ENCODE measurements around the gene IRAG1. TPM values are rescaled to one million over a fixed set of nuclear protein-coding genes. Genes with fewer than 3 reads are reported as not detected.

IRAG1 gene
- 0.21 TPM for total RNA-seq (2021; ENCODE audit: unreplicated experiment)
- polyA plus RNA-seq (2012; ENCODE audit: insufficient read length) = 0.31 TPM
- Bru-seq, nascent RNA = percentile 11 among the genes with signal in this experiment
- BruChase-seq, experiment 1, labeled RNA remaining after a 2-hour chase = percentile 10 among the genes with signal in this experiment
- BruChase-seq, experiment 2, labeled RNA remaining after a 6-hour chase = percentile 8 among the genes with signal in this experiment
- long read RNA-seq = 0 reads

DNA sequence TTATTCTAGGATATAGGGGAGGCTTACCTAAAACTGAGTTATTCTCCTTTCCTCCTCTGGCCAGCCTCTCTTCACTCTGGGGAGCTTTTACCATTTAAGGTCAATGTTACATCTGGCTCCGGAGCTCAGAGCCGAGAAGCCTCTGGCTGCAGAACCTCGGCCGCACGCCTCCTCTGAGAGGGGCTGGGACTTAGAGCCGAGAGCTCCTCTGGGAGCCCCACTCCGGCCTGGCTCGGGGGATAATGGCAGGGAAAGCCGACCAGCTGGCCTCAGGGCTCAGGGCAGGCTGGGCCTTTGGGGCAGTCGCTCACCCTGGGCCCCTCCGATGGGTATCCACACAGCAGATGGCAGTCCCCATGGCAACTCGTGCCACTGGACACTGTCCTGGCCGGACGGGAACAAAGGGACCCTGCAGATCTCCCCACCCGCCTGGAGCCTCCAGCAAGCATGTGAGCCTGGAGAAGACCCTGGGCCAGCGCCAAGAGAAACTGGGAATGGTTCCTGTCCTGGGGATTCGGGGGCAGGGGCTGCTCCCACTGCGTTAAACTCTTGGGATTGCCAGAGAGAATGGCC, at the start of gene IRAG1:
IRAG1 (minus strand) TSS at position 247 of the 573 bp plus-strand sequence; CDS start at position 94, 153 bp downstream.
- no TSS peak for BruUV-seq (replicated peaks)
- H3K4me1 ChIP-seq (ENCODE audit: control insufficient read depth, insufficient read depth, low read length) = no peaks in the 10 kb centered on the region
- in situ Hi-C loops (cut with HindIII; ENCODE audit: low pct_unique_long_range_greater_than_20kb, low sequenced_read_pairs) (no loop called here), intact Hi-C loops (cut with micrococcal nuclease; ENCODE audit: unreplicated experiment) (no loop called here)
- TF ChIP-seq SIN3A (IDR thresholded peaks at IDR 0.05; ENCODE audit: borderline replicate concordance, insufficient read depth, low read depth, low read length) (no peak), TCF7L2 (IDR thresholded peaks at IDR 0.05; ENCODE audit: low read depth, low read length) (no peak), POLR2AphosphoS5 (IDR thresholded peaks at IDR 0.05; ENCODE audit: low read depth, low read length) (no peak)
- TF ChIP-seq, protein P1, sequence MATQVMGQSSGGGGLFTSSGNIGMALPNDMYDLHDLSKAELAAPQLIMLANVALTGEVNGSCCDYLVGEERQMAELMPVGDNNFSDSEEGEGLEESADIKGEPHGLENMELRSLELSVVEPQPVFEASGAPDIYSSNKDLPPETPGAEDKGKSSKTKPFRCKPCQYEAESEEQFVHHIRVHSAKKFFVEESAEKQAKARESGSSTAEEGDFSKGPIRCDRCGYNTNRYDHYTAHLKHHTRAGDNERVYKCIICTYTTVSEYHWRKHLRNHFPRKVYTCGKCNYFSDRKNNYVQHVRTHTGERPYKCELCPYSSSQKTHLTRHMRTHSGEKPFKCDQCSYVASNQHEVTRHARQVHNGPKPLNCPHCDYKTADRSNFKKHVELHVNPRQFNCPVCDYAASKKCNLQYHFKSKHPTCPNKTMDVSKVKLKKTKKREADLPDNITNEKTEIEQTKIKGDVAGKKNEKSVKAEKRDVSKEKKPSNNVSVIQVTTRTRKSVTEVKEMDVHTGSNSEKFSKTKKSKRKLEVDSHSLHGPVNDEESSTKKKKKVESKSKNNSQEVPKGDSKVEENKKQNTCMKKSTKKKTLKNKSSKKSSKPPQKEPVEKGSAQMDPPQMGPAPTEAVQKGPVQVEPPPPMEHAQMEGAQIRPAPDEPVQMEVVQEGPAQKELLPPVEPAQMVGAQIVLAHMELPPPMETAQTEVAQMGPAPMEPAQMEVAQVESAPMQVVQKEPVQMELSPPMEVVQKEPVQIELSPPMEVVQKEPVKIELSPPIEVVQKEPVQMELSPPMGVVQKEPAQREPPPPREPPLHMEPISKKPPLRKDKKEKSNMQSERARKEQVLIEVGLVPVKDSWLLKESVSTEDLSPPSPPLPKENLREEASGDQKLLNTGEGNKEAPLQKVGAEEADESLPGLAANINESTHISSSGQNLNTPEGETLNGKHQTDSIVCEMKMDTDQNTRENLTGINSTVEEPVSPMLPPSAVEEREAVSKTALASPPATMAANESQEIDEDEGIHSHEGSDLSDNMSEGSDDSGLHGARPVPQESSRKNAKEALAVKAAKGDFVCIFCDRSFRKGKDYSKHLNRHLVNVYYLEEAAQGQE (IDR thresholded peaks at IDR 0.05; ENCODE audit: insufficient read depth in 1 of 2, low read depth in 2 of 2, low read length in 1 of 2) = no peak
- TF ChIP-seq, protein P2, sequence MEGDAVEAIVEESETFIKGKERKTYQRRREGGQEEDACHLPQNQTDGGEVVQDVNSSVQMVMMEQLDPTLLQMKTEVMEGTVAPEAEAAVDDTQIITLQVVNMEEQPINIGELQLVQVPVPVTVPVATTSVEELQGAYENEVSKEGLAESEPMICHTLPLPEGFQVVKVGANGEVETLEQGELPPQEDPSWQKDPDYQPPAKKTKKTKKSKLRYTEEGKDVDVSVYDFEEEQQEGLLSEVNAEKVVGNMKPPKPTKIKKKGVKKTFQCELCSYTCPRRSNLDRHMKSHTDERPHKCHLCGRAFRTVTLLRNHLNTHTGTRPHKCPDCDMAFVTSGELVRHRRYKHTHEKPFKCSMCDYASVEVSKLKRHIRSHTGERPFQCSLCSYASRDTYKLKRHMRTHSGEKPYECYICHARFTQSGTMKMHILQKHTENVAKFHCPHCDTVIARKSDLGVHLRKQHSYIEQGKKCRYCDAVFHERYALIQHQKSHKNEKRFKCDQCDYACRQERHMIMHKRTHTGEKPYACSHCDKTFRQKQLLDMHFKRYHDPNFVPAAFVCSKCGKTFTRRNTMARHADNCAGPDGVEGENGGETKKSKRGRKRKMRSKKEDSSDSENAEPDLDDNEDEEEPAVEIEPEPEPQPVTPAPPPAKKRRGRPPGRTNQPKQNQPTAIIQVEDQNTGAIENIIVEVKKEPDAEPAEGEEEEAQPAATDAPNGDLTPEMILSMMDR (IDR thresholded peaks at IDR 0.05) = no peak
- DNase-seq (ENCODE audit: low read depth, low spot score) (no peak), ATAC-seq (peak; percentile 10; the same call in 1 of the 2 replicates)
- no peaks in the 10 kb centered on the region for H3K9me3 ChIP-seq (ENCODE audit: control insufficient read depth, insufficient read depth, low read depth, low read length)
- no peaks in the 10 kb centered on the region for H3K36me3 ChIP-seq (ENCODE audit: control insufficient read depth, insufficient read depth, low read length)
- peaks cover 2% of the 10 kb centered on the region; the same call in 1 of the 2 replicates for H3K27me3 ChIP-seq (ENCODE audit: control insufficient read depth, insufficient read depth, low read length)
- ChIA-PET POLR2A (no interaction called here), CTCF (interaction anchor here (1.0 kb wide), 1 partner anchor 20 kb away, joined by 3 read pairs; no protein-coding TSS in a partner anchor)
- H3K27ac ChIP-seq (ENCODE audit: low read length) = no peak within 1 kb of the TSS
- H3K4me3 ChIP-seq (ENCODE audit: low read depth in 2 of 2, low read length in 2 of 2) = no peak within 1 kb of the TSS

DNA sequence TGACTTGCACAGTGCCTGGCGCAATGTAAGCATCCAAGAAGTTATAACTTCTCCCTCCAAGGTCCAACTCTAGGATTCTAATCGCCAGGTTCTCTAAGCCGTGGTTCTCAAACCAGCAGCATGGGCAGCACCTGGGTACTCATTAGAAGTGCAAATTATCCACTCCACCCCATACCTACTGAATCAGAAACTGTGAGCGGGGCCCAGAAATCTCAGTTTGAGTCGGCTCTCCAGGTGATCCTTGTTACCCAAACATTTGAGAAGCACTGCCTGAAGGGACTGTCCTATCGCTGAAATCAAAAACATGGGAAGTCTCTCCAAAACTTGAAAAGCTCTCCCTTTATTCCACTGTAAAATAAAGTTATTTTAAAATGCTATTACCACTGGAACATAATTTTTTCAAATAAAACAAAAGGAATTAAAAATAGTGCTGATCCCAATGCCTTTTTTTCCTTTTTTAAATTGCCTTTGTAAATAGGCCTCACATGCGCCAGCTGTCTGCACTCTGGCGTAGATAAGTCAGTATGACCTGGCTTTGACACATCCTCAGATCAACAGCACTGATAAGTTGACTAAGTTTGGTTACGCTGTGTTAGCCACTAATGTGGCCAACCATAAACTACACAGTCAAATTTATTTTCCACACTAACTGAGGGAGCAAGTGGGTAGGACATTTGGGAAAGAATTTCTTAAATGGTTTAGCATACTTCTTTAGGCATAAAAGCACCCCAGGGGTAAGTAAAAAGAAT, 49.1 kb upstream of the IRAG1 start:
- no peaks in the 10 kb centered on the region for H3K9me3 ChIP-seq (ENCODE audit: control insufficient read depth, insufficient read depth, low read depth, low read length)
- in situ Hi-C loops (cut with HindIII; ENCODE audit: low pct_unique_long_range_greater_than_20kb, low sequenced_read_pairs) = no loop called here
- ATAC-seq = peak; percentile 83
- no peaks in the 10 kb centered on the region for H3K36me3 ChIP-seq (ENCODE audit: control insufficient read depth, insufficient read depth, low read length)
- peak; percentile 84 for DNase-seq (ENCODE audit: low read depth, low spot score)
- intact Hi-C loops (cut with micrococcal nuclease; ENCODE audit: unreplicated experiment) = no loop called here
- H3K27me3 ChIP-seq (ENCODE audit: control insufficient read depth, insufficient read depth, low read length) = no peaks in the 10 kb centered on the region
- no TSS peak for BruUV-seq (replicated peaks)
- H3K27ac ChIP-seq (ENCODE audit: low read length) = no peak overlapping the region
- CTCF ChIA-PET = no interaction called here
- POLR2A ChIA-PET = interaction anchor here (0.7 kb wide), 1 partner anchor 24 kb away, joined by 8 read pairs; no protein-coding TSS in a partner anchor
- TF ChIP-seq TCF7L2 (IDR thresholded peaks at IDR 0.05; ENCODE audit: low read depth, low read length) = no peak
- TF ChIP-seq, protein P2 (IDR thresholded peaks at IDR 0.05) = 0 out of 2 replicates have a peak, but pooled peaks have one; percentile 11
- H3K4me1 ChIP-seq (ENCODE audit: control insufficient read depth, insufficient read depth, low read length) = peaks cover 8% of the 10 kb centered on the region
- H3K4me3 ChIP-seq (ENCODE audit: low read depth in 2 of 2, low read length in 2 of 2) = no peak overlapping the region
